Right lobe of liver (tissue), 4 donors: ENCODE data around the gene PNKD.

Source experiments
- POLR2A ChIP-seq: fragments of 450-650 bp; IDR thresholded peaks from one replicate; pipeline ENCODE4 v1.6.1; 2017; ENCODE audit warnings: antibody characterized with exemption, mild to moderate bottlenecking
- TF ChIP-seq, protein P1 (sequence below), 4 donors: fragments of 200-600 bp in 3 of 4; fragments of 450-650 bp in 1 of 4; IDR thresholded peaks; one replicate each; pipeline versions ENCODE4 v1.5.1 to v1.8.0; 2016 to 2022; ENCODE audit warnings: antibody characterized with exemption in 4 of 4, mild to moderate bottlenecking in 2 of 4
- donor health status: DM: no; HTN: no; CAD: no.
- donor health status: DM: no; HTN: no; CAD: no.
- donor health status: DM: no; HTN: yes; CAD: no.

DNA sequence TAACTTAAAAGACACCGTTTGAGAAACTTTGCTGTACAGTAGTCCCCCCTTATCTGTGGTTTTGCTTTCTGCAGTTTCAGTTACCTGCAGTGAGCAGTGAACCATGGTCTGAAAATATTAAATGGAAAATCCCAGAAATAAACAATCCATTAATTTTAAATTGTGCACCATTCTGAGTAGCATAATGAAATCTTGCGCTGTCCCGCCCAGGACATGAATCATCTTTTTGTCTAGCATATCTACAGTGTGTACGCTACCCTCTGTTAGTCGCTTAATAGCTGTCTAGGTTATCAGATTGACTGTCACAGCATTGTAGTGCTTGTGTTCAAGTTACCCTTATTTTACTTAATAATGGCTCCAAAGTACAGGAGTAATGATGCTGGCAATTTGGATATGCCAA, 47.3 kb upstream of the PNKD start:
- TF ChIP-seq, protein P1, sequence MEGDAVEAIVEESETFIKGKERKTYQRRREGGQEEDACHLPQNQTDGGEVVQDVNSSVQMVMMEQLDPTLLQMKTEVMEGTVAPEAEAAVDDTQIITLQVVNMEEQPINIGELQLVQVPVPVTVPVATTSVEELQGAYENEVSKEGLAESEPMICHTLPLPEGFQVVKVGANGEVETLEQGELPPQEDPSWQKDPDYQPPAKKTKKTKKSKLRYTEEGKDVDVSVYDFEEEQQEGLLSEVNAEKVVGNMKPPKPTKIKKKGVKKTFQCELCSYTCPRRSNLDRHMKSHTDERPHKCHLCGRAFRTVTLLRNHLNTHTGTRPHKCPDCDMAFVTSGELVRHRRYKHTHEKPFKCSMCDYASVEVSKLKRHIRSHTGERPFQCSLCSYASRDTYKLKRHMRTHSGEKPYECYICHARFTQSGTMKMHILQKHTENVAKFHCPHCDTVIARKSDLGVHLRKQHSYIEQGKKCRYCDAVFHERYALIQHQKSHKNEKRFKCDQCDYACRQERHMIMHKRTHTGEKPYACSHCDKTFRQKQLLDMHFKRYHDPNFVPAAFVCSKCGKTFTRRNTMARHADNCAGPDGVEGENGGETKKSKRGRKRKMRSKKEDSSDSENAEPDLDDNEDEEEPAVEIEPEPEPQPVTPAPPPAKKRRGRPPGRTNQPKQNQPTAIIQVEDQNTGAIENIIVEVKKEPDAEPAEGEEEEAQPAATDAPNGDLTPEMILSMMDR (IDR thresholded peaks at IDR 0.05) = no peak
- no peak for TF ChIP-seq POLR2A
